Thyroid gland (tissue), 4 donors: ENCODE results near the gene TNIP2.
"Not testable (repeated sequence)": the region's sequence is repeated elsewhere in the genome, so short reads cannot be mapped to it uniquely, and the experiment has no call there.

ENCODE experiments used
- POLR2A ChIP-seq, 2 donors: fragments of 450-650 bp; IDR thresholded peaks; one replicate each; pipeline ENCODE4 v1.6.1; 2017; ENCODE audit warnings: antibody characterized with exemption in 2 of 2, mild to moderate bottlenecking in 2 of 2, moderate library complexity in 1 of 2
- TF ChIP-seq, protein P1 (sequence below), 6 experiments: fragments of 200-600 bp in 3 of 6; fragments of 450-650 bp in 3 of 6; sonication (generic) in 3 of 6; IDR thresholded peaks; one replicate each; pipeline ENCODE4 v1.5.1; 2016 to 2019; ENCODE audit warnings: antibody characterized with exemption in 6 of 6, mild to moderate bottlenecking in 2 of 6, inconsistent platforms in 1 of 6, moderate library complexity in 1 of 6

GRCh38 chr4:2726881-2727280 is 29.3 kb downstream of the TNIP2 start:
- TF ChIP-seq POLR2A (IDR thresholded peaks at IDR 0.05): not testable (repeated sequence)
- TF ChIP-seq, protein P1, sequence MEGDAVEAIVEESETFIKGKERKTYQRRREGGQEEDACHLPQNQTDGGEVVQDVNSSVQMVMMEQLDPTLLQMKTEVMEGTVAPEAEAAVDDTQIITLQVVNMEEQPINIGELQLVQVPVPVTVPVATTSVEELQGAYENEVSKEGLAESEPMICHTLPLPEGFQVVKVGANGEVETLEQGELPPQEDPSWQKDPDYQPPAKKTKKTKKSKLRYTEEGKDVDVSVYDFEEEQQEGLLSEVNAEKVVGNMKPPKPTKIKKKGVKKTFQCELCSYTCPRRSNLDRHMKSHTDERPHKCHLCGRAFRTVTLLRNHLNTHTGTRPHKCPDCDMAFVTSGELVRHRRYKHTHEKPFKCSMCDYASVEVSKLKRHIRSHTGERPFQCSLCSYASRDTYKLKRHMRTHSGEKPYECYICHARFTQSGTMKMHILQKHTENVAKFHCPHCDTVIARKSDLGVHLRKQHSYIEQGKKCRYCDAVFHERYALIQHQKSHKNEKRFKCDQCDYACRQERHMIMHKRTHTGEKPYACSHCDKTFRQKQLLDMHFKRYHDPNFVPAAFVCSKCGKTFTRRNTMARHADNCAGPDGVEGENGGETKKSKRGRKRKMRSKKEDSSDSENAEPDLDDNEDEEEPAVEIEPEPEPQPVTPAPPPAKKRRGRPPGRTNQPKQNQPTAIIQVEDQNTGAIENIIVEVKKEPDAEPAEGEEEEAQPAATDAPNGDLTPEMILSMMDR (IDR thresholded peaks at IDR 0.05): not testable (repeated sequence)
